NB4 (cell line): Measurements from ENCODE around the gene PNPLA1.

Experiments
- MYC ChIP-seq: IDR thresholded peaks from 2 replicates; pipeline ENCODE4 v1.6.1; 2011; ENCODE audit warnings: low read depth, low read length
- POLR2A ChIP-seq: IDR thresholded peaks from 2 replicates; pipeline ENCODE4 v1.6.1; 2011; ENCODE audit warnings: mild to moderate bottlenecking; ENCODE audit not compliant: insufficient read length; ENCODE audit errors: extremely low read depth
- TF ChIP-seq, protein P1 (sequence below): IDR thresholded peaks from one replicate; pipeline ENCODE4 v1.5.1; 2012; ENCODE audit warnings: low read depth, low read length
- TF ChIP-seq, protein P2 (sequence below): IDR thresholded peaks from 2 replicates; pipeline ENCODE4 v1.6.1; 2011; ENCODE audit warnings: low read depth, low read length

DNA sequence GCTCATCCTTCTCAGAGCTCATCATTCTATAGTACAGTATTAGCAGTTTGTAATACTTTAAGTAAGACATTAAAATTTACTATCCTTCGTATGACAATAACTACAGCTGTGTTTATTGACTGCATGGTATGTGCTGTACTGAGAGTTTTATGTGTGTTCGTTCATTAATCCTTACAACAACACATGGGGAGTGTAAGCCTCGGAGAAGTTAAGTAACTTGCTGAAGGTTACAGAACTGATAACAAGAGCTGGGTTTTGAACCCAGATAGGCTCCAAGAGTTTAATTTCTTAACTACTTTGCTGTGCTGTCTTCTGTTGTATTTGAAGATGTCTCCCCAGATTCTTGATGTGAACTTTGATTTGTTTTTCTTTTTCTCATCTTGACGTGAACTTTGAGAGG lies 49.6 kb upstream of the PNPLA1 start:
- TF ChIP-seq, protein P1, sequence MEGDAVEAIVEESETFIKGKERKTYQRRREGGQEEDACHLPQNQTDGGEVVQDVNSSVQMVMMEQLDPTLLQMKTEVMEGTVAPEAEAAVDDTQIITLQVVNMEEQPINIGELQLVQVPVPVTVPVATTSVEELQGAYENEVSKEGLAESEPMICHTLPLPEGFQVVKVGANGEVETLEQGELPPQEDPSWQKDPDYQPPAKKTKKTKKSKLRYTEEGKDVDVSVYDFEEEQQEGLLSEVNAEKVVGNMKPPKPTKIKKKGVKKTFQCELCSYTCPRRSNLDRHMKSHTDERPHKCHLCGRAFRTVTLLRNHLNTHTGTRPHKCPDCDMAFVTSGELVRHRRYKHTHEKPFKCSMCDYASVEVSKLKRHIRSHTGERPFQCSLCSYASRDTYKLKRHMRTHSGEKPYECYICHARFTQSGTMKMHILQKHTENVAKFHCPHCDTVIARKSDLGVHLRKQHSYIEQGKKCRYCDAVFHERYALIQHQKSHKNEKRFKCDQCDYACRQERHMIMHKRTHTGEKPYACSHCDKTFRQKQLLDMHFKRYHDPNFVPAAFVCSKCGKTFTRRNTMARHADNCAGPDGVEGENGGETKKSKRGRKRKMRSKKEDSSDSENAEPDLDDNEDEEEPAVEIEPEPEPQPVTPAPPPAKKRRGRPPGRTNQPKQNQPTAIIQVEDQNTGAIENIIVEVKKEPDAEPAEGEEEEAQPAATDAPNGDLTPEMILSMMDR, result no peak
- TF ChIP-seq, protein P2, sequence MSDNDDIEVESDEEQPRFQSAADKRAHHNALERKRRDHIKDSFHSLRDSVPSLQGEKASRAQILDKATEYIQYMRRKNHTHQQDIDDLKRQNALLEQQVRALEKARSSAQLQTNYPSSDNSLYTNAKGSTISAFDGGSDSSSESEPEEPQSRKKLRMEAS, result no peak
- no peak for TF ChIP-seq POLR2A
- no peak for TF ChIP-seq MYC
